ENCODE measurements around the gene TFCP2L1. TPM values are rescaled to one million over a fixed set of nuclear protein-coding genes. Genes with fewer than 3 reads are reported as not detected.

Gene TFCP2L1
- total RNA-seq, 1 experiment from 2014 or later: 29.8 TPM

DNA sequence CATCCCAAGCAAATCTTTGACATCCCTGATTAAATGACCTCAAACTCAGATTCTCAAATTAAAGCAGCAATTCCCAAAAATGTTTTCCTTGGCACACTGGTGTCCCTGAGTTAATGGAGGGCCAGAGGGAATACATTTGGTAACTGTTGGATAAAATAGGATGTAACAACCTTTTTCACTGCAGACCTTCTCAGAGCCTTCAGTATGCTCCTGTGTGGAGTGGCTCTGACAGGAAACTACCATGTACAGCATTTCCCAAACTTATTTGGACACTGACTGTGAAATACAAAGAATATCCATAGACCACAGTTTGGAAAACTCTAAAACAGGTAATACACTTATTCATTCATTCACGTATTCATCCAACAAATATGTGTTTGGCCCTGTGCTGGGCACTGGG lies 91.8 kb downstream of the TFCP2L1 start:
- H3K36me3 Mint-ChIP-seq (ENCODE audit: insufficient read depth, unreplicated experiment): peaks cover 3% of the 10 kb centered on the region
- no peaks in the 10 kb centered on the region for H3K9me3 Mint-ChIP-seq (ENCODE audit: low read depth, unreplicated experiment)
- CTCF ChIA-PET: no interaction called here
- TF ChIP-seq, protein P1, sequence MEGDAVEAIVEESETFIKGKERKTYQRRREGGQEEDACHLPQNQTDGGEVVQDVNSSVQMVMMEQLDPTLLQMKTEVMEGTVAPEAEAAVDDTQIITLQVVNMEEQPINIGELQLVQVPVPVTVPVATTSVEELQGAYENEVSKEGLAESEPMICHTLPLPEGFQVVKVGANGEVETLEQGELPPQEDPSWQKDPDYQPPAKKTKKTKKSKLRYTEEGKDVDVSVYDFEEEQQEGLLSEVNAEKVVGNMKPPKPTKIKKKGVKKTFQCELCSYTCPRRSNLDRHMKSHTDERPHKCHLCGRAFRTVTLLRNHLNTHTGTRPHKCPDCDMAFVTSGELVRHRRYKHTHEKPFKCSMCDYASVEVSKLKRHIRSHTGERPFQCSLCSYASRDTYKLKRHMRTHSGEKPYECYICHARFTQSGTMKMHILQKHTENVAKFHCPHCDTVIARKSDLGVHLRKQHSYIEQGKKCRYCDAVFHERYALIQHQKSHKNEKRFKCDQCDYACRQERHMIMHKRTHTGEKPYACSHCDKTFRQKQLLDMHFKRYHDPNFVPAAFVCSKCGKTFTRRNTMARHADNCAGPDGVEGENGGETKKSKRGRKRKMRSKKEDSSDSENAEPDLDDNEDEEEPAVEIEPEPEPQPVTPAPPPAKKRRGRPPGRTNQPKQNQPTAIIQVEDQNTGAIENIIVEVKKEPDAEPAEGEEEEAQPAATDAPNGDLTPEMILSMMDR (IDR thresholded peaks at IDR 0.05; ENCODE audit: unreplicated experiment): no peak
- intact Hi-C loops (cut with micrococcal nuclease; ENCODE audit: unreplicated experiment): no loop called here
- H3K27me3 Mint-ChIP-seq (ENCODE audit: unreplicated experiment): peaks cover 8% of the 10 kb centered on the region
- BruUV-seq (replicated peaks): no TSS peak
- peaks cover 24% of the 10 kb centered on the region for H3K4me1 Mint-ChIP-seq (ENCODE audit: low read depth, unreplicated experiment)
- no peak overlapping the region for H3K27ac Mint-ChIP-seq (ENCODE audit: unreplicated experiment)
- H3K4me3 Mint-ChIP-seq (ENCODE audit: low read depth, unreplicated experiment): no peak overlapping the region
- no peak for DNase-seq

DNA sequence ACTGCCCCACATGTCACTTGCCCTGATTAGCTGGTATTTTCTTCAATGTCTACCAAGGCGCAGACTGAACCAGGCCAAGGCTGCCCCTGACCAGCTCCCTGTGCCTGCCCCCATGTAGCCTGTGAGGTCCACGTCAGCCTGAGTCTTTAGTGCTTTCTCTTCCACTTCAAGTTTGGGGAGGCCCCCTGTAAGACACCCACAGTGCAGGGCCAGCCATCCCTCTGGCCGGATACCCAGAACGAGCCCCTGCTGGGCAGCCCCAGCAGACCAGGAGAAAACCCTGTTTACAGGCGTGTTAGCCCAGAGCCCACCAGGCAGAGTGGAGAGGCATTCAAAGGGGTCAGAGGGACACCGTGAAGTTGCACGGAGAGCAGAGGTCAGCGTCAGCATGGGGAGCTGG lies 92.4 kb downstream of the TFCP2L1 start:
- TF ChIP-seq, protein P1 (IDR thresholded peaks at IDR 0.05; ENCODE audit: unreplicated experiment): no peak
- no peak overlapping the region for H3K27ac Mint-ChIP-seq (ENCODE audit: unreplicated experiment)
- DNase-seq: no peak
- BruUV-seq (replicated peaks): no TSS peak
- H3K4me1 Mint-ChIP-seq (ENCODE audit: low read depth, unreplicated experiment): peaks cover 18% of the 10 kb centered on the region
- intact Hi-C loops (cut with micrococcal nuclease; ENCODE audit: unreplicated experiment): no loop called here
- peaks cover 3% of the 10 kb centered on the region for H3K36me3 Mint-ChIP-seq (ENCODE audit: insufficient read depth, unreplicated experiment)
- H3K4me3 Mint-ChIP-seq (ENCODE audit: low read depth, unreplicated experiment): no peak overlapping the region
- CTCF ChIA-PET: no interaction called here
- H3K9me3 Mint-ChIP-seq (ENCODE audit: low read depth, unreplicated experiment): no peaks in the 10 kb centered on the region
- peaks cover 12% of the 10 kb centered on the region for H3K27me3 Mint-ChIP-seq (ENCODE audit: unreplicated experiment)

DNA sequence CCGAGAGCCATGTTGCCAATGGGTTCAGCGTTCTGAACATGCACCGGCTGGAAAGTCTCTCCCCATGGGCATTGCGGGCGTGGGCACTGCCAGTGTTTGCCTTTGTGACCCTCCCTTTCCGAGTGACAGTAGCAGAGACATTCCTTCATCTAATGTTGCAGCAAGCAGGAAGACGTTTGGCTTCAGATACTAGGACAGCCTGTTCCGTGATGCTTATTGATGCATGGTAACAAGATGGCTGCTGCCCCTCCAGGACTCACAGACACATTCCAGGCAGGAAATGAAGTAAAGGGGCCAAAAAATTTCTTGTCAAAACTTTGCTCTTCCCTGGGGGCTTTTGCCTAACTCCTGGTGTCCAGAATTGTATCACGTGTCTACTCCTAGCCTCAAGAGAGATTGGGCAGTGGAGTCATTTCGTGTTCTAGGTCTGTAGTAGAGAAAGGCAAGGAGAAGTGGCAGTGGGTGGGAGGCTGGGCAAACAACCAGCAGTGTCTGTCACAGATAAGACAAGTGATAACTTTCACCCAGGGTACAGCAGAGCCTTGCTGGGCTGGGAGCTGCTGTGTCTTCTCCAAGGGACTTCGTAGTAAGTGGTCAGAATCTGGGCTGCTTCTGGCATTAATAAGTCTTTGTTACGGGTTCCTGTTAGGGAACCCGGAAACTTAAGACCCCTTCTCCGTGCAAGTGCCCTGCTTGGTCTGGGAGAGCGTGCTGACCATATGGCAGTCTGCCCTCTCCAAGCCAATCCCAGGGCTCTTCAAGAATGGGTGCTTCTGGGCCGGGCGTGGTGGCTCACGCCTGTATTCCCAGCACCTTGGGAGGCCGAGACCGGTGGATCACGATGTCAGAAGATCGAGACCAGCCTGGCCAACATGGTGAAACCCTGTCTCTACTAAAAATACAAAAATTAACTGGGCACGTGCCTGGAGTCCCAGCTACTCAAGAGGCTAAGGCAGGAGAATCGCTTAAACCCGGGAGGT lies 93.5 kb downstream of the TFCP2L1 start:
- no TSS peak for BruUV-seq (replicated peaks)
- intact Hi-C loops (cut with micrococcal nuclease; ENCODE audit: unreplicated experiment): no loop called here
- peaks cover 12% of the 10 kb centered on the region for H3K27me3 Mint-ChIP-seq (ENCODE audit: unreplicated experiment)

DNA sequence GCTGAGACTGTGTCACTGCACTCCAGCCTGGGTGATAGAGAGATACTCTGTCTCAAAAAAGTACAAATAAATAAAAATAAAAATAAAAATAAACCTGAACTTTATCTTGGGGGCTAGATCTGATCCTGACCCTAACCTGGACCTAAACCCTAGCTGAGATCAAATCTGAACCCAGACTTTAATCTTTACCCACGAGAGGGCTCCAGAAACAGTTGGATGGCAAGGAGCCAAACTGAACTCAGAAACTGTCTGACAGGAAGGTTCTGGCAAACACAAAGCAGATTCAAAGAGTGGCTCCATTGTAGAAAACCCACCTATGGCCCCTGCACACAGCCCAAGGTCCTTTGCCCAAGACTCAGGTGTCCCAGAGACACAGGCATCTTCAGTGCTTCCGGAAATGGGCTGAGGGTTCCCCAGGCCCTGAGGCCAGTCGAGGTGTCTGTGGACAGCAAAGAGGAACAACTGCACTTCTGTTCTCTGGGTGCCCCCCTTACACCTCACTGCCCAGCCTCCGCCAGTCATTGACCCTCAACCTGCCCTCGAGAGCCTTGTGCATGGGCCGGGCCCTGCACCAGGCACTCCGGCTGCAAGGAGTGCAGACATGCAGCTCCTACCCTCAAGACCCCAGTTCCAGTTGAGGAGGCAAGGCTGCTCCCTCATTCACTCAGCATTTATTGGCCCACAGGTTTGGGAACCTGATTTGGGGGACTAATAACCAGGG lies 95.2 kb downstream of the TFCP2L1 start:
- peaks cover 12% of the 10 kb centered on the region for H3K27me3 Mint-ChIP-seq (ENCODE audit: unreplicated experiment)
- intact Hi-C loops (cut with micrococcal nuclease; ENCODE audit: unreplicated experiment): no loop called here
- TF ChIP-seq, protein P1 (IDR thresholded peaks at IDR 0.05; ENCODE audit: unreplicated experiment): no peak
- CTCF ChIA-PET: no interaction called here
- H3K9me3 Mint-ChIP-seq (ENCODE audit: low read depth, unreplicated experiment): no peaks in the 10 kb centered on the region
- no TSS peak for BruUV-seq (replicated peaks)
- H3K36me3 Mint-ChIP-seq (ENCODE audit: insufficient read depth, unreplicated experiment): peaks cover 5% of the 10 kb centered on the region
- H3K4me3 Mint-ChIP-seq (ENCODE audit: low read depth, unreplicated experiment): no peak overlapping the region
- H3K27ac Mint-ChIP-seq (ENCODE audit: unreplicated experiment): no peak overlapping the region
- DNase-seq: no peak
- H3K4me1 Mint-ChIP-seq (ENCODE audit: low read depth, unreplicated experiment): peaks cover 19% of the 10 kb centered on the region

More for the DNA sequence above, 93.5 kb downstream of the TFCP2L1 start:
- H3K9me3 Mint-ChIP-seq (ENCODE audit: low read depth, unreplicated experiment): no peaks in the 10 kb centered on the region
- no peak overlapping the region for H3K4me3 Mint-ChIP-seq (ENCODE audit: low read depth, unreplicated experiment)
- CTCF ChIA-PET: no interaction called here
- H3K36me3 Mint-ChIP-seq (ENCODE audit: insufficient read depth, unreplicated experiment): no peaks in the 10 kb centered on the region
- DNase-seq: no peak
- H3K4me1 Mint-ChIP-seq (ENCODE audit: low read depth, unreplicated experiment): peaks cover 14% of the 10 kb centered on the region
- H3K27ac Mint-ChIP-seq (ENCODE audit: unreplicated experiment): no peak overlapping the region
- TF ChIP-seq, protein P1 (IDR thresholded peaks at IDR 0.05; ENCODE audit: unreplicated experiment): no peak

All from Calu3 (cell line).